WI38 (cell line): ENCODE data around the gene TRRAP.

Source experiments
- H3K4me3 ChIP-seq: 2 replicates; pipeline ENCODE4 v1.5.1; 2011; ENCODE audit warnings: low read depth, mild to moderate bottlenecking, control low read depth, low read length
- CTCF ChIP-seq: IDR thresholded peaks from 2 replicates; pipeline ENCODE4 v1.5.1; 2012; ENCODE audit warnings: low read depth, mild to moderate bottlenecking, control low read depth, low read length

Gene TRRAP

GRCh38 chr7:99019523-99020412 is 141.4 kb downstream of the TRRAP start:
- H3K4me3 ChIP-seq = no peak overlapping the region
- no peak for TF ChIP-seq CTCF

GRCh38 chr7:99020413-99020715 is 142.0 kb downstream of the TRRAP start:
- no peak for TF ChIP-seq CTCF
- no peak overlapping the region for H3K4me3 ChIP-seq

GRCh38 chr7:99021941-99022560 is 143.7 kb downstream of the TRRAP start:
- no peak for TF ChIP-seq CTCF
- no peak overlapping the region for H3K4me3 ChIP-seq

- TF ChIP-seq CTCF = no peak
- no peak overlapping the region for H3K4me3 ChIP-seq
Observed at GRCh38 chr7:99024066-99024465, 145.7 kb downstream of the TRRAP start.

- TF ChIP-seq CTCF = no peak
- H3K4me3 ChIP-seq = no peak overlapping the region
Observed at GRCh38 chr7:99027241-99027640, 148.9 kb downstream of the TRRAP start.

GRCh38 chr7:99027841-99028240 is 149.5 kb downstream of the TRRAP start:
- no peak overlapping the region for H3K4me3 ChIP-seq
- no peak for TF ChIP-seq CTCF

- TF ChIP-seq CTCF = no peak
- H3K4me3 ChIP-seq = no peak overlapping the region
Observed at GRCh38 chr7:99028261-99028973, 150.1 kb downstream of the TRRAP start.
